Esophagus mucosa (tissue), 1 donor: ENCODE measurements around the gene CDH1. TPM values are rescaled to one million over a fixed set of nuclear protein-coding genes. Genes with fewer than 3 reads are reported as not detected.

ENCODE experiments used
- ATAC-seq: fragments of 200-7000 bp; cut with Tn5 transposase; one replicate; pipeline ENCODE4 v1.9.1; 2020
- total RNA-seq: library from RNA; stranded (reverse); gene quantifications from one replicate; pipeline ENCODE4 v1.2.4, GENCODE V29; 2023
- donor health status: DM: yes; HTN: yes; CAD: no.

CDH1 gene
- total RNA-seq, 1 donor from 2014 or later: 334 TPM

- ATAC-seq: peak; percentile 89
These were observed 4.9 kb upstream of the CDH1 start for GRCh38 chr16:68732042-68732680.

DNA sequence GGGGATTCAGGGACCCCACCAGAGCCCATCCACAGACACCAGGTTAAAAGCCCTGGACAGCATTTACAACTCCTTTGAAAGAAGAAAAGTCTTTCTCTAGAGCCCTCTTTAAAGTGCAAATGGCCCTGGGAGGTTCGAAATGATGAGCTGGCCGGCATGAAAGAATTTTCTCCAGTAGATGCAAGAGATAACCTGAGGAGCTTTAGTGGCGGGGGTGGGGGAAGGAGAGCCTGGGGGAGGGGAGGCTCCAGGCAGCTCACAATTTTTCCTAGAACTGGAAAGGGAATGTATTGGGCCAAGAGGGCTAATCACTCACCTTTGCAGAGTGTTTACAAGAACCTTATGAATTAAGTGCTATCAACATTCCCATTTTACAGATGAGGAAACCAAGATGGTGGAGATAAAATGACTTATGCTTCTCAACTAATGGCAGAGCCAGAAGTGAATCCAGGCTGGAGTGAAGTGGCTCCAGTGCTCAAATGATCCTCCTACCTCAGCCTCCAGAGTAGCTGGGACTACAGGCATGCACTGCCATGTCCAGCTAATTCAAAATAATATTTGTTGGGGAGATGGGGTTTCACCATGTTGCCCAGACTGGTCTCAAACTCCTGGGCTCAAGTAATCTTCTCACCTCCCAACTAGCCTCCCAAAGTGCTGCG is 4.2 kb upstream of the CDH1 start:
- ATAC-seq: no peak

- ATAC-seq: no peak
These were observed 3.5 kb upstream of the CDH1 start for GRCh38 chr16:68733570-68733969.

DNA sequence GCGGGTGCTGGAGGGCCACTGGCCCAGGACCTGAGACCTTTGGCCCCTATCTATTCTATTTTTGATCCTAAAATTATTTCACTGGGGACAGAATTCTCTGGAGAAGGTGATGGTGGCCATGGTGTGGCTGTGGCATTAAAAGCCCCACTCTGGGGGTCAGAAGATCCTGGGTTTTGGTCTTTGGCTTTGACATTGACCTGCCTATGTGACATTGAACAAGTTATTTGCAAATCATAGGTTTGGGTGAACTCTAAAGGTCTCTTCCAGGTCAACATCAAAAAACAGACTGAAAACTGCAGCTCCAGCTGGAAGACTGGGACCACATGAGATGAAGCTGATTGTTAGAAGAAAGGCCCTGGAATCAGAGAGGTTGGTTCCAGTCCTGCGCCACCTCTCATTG is 2.3 kb upstream of the CDH1 start:
- ATAC-seq: no peak

- ATAC-seq: no peak
These were observed 531 bp upstream of the CDH1 start for GRCh38 chr16:68736561-68736960.

DNA sequence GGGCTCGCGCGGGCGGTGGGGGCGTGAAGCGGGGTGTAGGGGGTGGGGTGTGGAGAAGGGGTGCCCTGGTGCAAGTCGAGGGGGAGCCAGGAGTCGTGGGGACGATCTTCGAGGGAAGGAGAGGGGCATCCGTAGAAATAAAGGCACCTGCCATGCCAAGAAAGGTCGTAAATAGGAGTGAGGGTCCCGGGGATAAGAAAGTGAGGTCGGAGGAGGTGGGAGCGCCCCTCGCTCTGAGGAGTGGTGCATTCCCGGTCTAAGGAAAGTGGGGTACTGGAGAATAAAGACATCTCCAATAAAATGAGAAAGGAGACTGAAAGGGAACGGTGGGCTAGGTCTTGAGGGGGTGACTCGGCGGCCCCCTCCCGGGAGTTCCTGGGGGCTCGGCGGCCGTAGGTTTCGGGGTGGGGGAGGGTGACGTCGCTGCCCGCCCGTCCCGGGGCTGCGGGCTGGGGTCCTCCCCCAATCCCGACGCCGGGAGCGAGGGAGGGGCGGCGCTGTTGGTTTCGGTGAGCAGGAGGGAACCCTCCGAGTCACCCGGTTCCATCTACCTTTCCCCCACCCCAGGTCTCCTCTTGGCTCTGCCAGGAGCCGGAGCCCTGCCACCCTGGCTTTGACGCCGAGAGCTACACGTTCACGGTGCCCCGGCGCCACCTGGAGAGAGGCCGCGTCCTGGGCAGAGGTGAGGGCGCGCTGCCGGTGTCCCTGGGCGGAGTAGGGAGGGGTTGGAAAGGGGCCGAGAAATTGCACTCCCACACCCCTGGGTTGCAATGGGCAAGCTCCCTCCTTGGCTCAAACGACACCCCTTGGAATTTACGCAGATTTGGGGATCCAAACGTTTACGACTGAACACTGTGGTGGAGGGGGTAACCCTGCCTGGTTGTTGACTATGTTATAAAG is 888 bp downstream of the CDH1 start:
- ATAC-seq: peak; percentile 51

DNA sequence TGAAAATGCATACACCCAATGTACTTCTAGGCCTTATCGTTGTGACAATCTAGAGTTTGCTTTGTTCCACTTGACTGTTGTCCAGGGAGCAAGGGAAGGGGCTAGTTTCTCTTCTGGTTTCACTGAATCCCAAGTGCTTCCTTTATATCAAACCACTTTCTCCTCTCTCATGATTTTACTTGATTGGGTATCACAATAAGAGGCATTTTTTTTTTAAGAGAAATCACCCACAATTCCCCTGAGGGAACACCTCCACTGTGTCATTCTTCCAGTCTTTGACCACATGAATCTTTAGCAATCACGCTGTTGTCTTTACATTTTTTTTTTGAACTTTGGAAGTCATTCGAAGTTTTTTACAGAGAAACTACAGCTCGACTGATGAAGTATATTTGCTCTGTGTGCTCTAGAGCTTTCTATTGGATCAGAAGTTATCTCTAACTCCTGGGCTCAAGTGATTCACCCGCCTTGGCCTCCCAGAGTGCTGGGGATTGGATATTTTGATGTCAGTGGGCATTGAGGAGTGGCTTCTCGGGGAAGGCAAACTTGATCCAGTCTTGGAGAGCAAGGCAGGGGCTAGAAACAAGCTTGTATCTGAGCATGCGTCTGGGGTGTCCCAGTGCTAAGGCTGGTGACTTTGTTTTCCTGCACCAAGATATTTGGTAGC is 3.0 kb downstream of the CDH1 start:
- ATAC-seq: no peak

DNA sequence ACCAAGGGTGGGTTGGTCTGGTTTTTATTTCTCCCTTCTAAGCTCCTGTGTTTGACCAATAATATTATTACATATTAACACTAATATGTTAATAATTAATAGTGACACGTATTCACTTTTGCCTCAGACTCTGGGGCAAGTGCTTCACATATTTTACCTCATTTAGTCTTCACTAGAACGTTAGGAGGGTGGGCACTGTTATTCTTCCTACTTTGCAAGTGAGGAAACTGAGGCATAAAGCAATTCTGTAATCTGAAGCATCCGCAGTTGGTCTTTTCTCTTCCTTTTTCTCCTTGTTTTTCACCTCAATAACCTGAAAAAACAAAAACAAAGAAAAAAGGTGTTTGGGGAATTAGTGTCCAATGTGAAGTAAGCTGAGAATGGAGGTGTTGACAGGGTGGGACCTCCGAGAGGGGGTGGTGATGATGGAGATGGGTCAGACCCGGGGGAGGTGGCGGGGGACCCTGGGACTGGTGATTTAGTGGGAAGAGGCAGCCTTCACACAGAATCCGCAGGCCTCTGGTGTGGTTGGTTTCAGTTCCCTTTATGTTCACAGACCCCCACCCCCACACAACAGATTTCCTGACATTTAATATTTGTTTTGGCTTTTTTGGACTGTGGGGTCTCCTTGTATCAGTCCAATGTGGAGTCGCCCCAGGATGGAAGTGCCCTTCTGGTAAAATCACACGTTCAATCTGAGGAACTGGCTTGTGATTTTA is 3.7 kb downstream of the CDH1 start:
- no peak for ATAC-seq

DNA sequence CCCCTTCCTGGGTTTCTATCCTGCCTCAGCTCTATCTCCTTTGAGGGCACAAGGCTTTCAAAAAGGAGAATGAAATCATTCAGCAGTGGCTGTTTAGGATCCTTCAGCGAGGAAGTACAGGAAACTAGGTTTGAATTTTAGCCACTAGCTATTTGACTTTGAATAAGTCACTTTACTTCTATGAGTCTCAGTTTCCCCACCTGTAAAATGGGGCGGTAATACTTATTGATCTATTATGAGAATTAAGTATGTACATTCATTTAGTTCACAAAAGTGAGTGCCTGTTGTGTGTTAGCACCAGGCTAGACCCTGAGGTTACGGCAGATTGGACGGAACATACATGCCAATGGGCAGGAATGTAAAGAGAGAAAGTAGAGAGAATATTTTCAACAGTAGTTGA is 6.6 kb downstream of the CDH1 start:
- ATAC-seq: no peak

- ATAC-seq: peak; percentile 88
These were observed 7.7 kb downstream of the CDH1 start for GRCh38 chr16:68744744-68745280.

DNA sequence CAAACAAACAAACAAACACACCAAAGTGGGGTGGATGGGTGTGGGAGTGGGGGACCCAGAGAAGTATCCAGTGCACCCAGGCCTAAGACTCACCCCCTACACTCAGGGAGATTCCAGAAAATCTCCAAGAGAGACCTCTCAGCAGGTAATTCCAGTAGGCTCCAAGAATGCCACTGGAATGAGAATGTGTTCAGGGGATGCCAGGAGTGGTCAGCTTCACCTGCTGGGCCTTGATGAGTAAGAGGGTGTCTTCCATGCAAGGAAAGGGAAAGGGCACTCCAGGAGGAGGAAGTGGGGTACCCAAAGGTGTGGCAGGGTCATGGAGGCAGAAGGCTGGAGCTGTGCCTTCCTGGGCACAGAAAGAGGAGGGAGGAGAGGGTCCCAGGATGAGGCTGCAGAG is 9.9 kb downstream of the CDH1 start:
- ATAC-seq: no peak

- no peak for ATAC-seq
These were observed 12.3 kb downstream of the CDH1 start for GRCh38 chr16:68749432-68749831.

GRCh38 chr16:68750193-68750695 is 13.2 kb downstream of the CDH1 start:
- ATAC-seq: no peak

GRCh38 chr16:68751160-68751559 is 14.1 kb downstream of the CDH1 start:
- no peak for ATAC-seq

DNA sequence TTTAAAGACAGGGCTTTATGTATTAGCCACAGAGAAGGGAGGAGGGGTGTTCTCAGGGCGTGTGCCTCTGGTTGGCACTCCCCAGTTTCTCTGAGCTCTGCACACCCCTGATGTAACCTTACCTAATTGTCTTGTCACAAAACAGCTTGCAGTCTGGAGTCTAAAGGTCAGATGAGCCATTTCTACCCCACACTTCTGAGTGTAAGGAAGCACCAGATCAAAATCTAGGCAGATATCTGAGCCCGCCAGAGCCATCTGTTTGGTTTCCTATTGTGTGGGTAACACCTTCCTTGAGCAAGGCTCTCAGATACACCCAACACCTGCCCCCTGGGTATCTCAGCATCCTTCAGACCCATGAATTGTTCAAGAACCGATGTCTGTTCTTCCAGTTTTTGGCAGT is 15.5 kb downstream of the CDH1 start:
- ATAC-seq: peak; percentile 71

GRCh38 chr16:68754084-68754792 is 17.1 kb downstream of the CDH1 start:
- ATAC-seq: peak; percentile 14

GRCh38 chr16:68756239-68756915 is 19.3 kb downstream of the CDH1 start:
- peak; percentile 89 for ATAC-seq

- no peak for ATAC-seq
These were observed 20.5 kb downstream of the CDH1 start for GRCh38 chr16:68757625-68757935.

GRCh38 chr16:68759062-68759461 is 22.0 kb downstream of the CDH1 start:
- ATAC-seq: no peak

DNA sequence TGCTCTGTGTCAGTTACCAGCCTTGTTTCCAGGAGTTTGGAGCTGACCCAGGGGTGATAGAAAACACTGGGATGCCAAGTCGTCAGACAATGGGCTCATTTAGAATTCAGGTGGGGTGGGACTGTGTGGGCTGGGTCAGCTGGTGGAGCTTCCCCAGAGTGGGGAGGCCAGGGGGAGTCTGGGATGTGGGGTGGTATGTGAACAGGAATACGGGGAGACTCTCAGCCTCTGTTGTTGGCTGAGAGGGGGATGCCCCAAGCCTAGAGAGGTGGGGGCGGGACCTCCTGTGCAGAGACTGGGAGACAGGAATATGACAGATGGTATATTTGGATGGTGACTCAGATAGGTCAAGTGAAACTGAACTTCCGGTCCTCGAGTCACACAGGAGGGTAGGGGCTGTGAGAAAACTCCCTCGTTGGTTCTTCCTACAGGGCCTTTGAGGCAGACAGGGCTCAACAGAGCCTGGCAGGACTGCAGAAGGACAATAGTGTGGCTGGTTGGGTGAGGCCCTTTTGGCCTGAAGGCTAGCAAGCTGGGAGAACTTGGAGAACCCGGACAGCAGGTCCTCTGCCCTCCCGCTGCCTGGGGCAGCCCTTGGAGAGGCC is 23.7 kb downstream of the CDH1 start:
- peak; percentile 74 for ATAC-seq
